HepG2 (cell line): ENCODE data around the gene MAPK14. TPM values are rescaled to one million over a fixed set of nuclear protein-coding genes. Genes with fewer than 3 reads are reported as not detected.

Experiments used
- AGO2 ChIP-seq: fragments of 200-400 bp; formaldehyde crosslinking; optimal IDR thresholded peaks from 2 replicates; pipeline ENCODE3; 2017; ENCODE audit warnings: mild to moderate bottlenecking, low read depth, low read length, moderate library complexity
- ARID2 ChIP-seq: sonication (generic); formaldehyde crosslinking; IDR thresholded peaks from 2 replicates; pipeline ENCODE4 v1.8.1; 2022; ENCODE audit warnings: mild to moderate bottlenecking, missing genetic modification reagents, borderline replicate concordance
- KMT2B ChIP-seq: IDR thresholded peaks from 2 replicates; pipeline ENCODE4 v1.6.1; 2016; ENCODE audit warnings: missing genetic modification reagents, missing compliant biosample characterization
- MED1 ChIP-seq: sonication (generic); formaldehyde crosslinking; IDR thresholded peaks from 2 replicates; pipeline ENCODE4 v1.4.0; 2020; ENCODE audit warnings: missing genetic modification reagents
- NR2C2 ChIP-seq: sonication (generic); formaldehyde crosslinking; IDR thresholded peaks from 2 replicates; pipeline ENCODE4 v1.4.0; 2020; ENCODE audit warnings: missing genetic modification reagents, mild to moderate bottlenecking, moderate library complexity, borderline replicate concordance
- ZNF180 ChIP-seq: sonication (generic); formaldehyde crosslinking; IDR thresholded peaks from 2 replicates; pipeline ENCODE4 v1.4.0; 2020; ENCODE audit warnings: low read depth, missing genetic modification reagents, borderline replicate concordance
- ZNF333 ChIP-seq: sonication (generic); formaldehyde crosslinking; IDR thresholded peaks from 2 replicates; pipeline ENCODE4 v1.4.0; 2020; ENCODE audit warnings: mild to moderate bottlenecking, missing genetic modification reagents, borderline replicate concordance
- ZNF496 ChIP-seq: sonication (generic); formaldehyde crosslinking; IDR thresholded peaks from 2 replicates; pipeline ENCODE4 v1.8.1; 2023; ENCODE audit warnings: mild to moderate bottlenecking, moderate library complexity, missing genetic modification reagents; ENCODE audit not compliant: insufficient replicate concordance
- ZNF710 ChIP-seq: sonication (generic); formaldehyde crosslinking; IDR thresholded peaks from 2 replicates; pipeline ENCODE4 v1.5.0; 2020; ENCODE audit warnings: mild to moderate bottlenecking, missing genetic modification reagents, borderline replicate concordance
- ZSCAN30 ChIP-seq: sonication (generic); formaldehyde crosslinking; IDR thresholded peaks from 2 replicates; pipeline ENCODE4 v1.5.0; 2020; ENCODE audit warnings: mild to moderate bottlenecking, missing genetic modification reagents
- polyA plus RNA-seq, 8 experiments: library from polyadenylated mRNA; depleted of rRNA in 3 of 8; stranded (reverse) in 7 of 8; unstranded in 1 of 8; fragments of >200 nt; fragmentation: Illumina TruSeq in 4 of 8; extraction: Trizol in 4 of 8; gene quantifications; 2 replicates each; pipeline versions ENCODE4 v1.2.1 to v1.2.3, GENCODE V29; 2011 to 2016; ENCODE audit warnings: low read depth in 4 of 8, missing spikeins in 1 of 8, mixed read lengths in 1 of 8; ENCODE audit not compliant: insufficient read depth in 1 of 8
- total RNA-seq, 5 experiments: library from RNA; depleted of rRNA; stranded (reverse); fragments of >200 nt; fragmentation: Illumina TruSeq; extraction: Trizol; gene quantifications; 2 replicates each; pipeline ENCODE4 v1.2.3, GENCODE V29; 2016; ENCODE audit warnings: low read depth in 1 of 5
- TF ChIP-seq, protein P1 (sequence below): sonication (generic); formaldehyde crosslinking; IDR thresholded peaks from 2 replicates; pipeline ENCODE4 v1.5.1; 2020; ENCODE audit warnings: mild to moderate bottlenecking, missing genetic modification reagents, borderline replicate concordance
- TF ChIP-seq, protein P2 (sequence below): IDR thresholded peaks from 2 replicates; pipeline ENCODE4 v1.6.1; 2012; ENCODE audit warnings: inconsistent platforms

The MAPK14 gene
- total and polyA plus RNA-seq, 2 of the 13 experiments (the other 11 are each of a cell fraction or from before 2014, with no cell fraction given) = 66.3 to 67.3 TPM

DNA sequence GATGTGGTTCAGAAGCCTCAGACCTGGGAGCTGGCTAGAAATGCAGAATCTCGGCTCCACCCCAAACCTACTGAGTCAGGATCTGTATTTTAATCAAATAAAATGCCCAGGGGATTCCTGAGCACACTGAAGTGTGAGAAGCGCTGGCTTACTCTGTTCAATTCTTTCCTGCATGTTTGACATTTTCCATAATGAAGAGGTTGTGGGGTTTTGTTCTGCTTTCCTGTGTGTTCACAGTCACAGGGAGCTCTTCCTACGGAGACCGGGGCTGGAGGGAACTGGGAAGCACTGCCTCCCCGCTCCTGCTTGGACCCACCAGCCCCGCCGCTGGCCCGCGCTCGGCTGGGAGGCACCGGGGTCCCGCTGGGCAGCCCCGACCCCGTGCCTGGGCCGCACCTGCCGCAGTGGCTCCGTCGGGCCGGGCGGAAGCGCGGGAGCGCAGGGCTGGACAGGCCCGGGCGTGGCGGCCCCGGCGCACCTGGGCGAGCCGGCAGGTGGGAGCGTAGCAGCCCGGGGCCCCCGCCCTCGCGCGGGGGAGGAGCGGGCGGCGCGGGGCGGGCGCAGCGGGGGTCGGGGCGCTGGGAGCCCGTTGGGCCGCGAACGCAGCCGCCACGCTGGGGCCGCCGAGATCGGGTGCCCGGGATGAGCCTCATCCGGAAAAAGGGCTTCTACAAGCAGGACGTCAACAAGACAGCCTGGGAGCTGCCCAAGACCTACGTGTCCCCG, 102.5 kb downstream of the MAPK14 start, which contains the start of gene MAPK13 (continued):
- TF ChIP-seq AGO2 (no peak), NR2C2 (CRISPR knock-in tag) (no peak; the same call in 1 of the 2 replicates), ZNF333 (0 out of 2 replicates have a peak, but pooled peaks have one; percentile 81), ZNF710 (peak; percentile 54; the same call in 1 of the 2 replicates), ZNF180 (CRISPR knock-in tag) (no peak), ZNF496 (CRISPR knock-in tag) (no peak), ZSCAN30 (no peak), ARID2 (CRISPR knock-in tag) (no peak), KMT2B (CRISPR knock-in tag) (no peak), MED1 (CRISPR knock-in tag) (0 out of 2 replicates have a peak, but pooled peaks have one; percentile 33)
- TF ChIP-seq, protein P1, sequence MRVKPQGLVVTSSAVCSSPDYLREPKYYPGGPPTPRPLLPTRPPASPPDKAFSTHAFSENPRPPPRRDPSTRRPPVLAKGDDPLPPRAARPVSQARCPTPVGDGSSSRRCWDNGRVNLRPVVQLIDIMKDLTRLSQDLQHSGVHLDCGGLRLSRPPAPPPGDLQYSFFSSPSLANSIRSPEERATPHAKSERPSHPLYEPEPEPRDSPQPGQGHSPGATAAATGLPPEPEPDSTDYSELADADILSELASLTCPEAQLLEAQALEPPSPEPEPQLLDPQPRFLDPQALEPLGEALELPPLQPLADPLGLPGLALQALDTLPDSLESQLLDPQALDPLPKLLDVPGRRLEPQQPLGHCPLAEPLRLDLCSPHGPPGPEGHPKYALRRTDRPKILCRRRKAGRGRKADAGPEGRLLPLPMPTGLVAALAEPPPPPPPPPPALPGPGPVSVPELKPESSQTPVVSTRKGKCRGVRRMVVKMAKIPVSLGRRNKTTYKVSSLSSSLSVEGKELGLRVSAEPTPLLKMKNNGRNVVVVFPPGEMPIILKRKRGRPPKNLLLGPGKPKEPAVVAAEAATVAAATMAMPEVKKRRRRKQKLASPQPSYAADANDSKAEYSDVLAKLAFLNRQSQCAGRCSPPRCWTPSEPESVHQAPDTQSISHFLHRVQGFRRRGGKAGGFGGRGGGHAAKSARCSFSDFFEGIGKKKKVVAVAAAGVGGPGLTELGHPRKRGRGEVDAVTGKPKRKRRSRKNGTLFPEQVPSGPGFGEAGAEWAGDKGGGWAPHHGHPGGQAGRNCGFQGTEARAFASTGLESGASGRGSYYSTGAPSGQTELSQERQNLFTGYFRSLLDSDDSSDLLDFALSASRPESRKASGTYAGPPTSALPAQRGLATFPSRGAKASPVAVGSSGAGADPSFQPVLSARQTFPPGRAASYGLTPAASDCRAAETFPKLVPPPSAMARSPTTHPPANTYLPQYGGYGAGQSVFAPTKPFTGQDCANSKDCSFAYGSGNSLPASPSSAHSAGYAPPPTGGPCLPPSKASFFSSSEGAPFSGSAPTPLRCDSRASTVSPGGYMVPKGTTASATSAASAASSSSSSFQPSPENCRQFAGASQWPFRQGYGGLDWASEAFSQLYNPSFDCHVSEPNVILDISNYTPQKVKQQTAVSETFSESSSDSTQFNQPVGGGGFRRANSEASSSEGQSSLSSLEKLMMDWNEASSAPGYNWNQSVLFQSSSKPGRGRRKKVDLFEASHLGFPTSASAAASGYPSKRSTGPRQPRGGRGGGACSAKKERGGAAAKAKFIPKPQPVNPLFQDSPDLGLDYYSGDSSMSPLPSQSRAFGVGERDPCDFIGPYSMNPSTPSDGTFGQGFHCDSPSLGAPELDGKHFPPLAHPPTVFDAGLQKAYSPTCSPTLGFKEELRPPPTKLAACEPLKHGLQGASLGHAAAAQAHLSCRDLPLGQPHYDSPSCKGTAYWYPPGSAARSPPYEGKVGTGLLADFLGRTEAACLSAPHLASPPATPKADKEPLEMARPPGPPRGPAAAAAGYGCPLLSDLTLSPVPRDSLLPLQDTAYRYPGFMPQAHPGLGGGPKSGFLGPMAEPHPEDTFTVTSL (CRISPR knock-in tag) = no peak
- TF ChIP-seq, protein P2, sequence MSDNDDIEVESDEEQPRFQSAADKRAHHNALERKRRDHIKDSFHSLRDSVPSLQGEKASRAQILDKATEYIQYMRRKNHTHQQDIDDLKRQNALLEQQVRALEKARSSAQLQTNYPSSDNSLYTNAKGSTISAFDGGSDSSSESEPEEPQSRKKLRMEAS = peak; percentile 43; the same call in 1 of the 2 replicates
